HK-2 (cell line): ENCODE measurements around the gene EARS2.

Experiments used
- DNase-seq: peaks from one replicate; pipeline ENCODE4 v3.0.0-alpha.2; 2018; ENCODE audit not compliant: unreplicated experiment

The EARS2 gene

DNA sequence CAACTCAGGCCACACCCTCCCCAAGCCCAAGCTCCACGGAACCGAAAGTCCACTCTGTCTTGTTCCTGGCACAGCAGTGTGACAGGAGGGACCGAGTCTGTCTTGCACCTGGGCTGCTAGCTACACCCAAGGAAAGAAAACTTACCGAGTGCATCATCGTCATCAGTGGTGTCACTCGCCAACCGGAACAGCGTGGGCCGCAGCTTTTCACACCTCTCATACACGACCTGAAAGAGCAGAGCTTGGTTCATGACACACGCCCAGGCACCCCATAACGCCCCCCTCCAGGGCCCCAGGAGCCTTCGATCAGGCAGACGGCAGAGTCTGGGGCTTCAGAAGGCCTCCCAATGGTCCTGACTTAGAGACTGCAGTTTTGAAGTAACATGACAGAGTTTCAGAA is 74.4 kb downstream of the EARS2 start:
- no peak for DNase-seq

DNA sequence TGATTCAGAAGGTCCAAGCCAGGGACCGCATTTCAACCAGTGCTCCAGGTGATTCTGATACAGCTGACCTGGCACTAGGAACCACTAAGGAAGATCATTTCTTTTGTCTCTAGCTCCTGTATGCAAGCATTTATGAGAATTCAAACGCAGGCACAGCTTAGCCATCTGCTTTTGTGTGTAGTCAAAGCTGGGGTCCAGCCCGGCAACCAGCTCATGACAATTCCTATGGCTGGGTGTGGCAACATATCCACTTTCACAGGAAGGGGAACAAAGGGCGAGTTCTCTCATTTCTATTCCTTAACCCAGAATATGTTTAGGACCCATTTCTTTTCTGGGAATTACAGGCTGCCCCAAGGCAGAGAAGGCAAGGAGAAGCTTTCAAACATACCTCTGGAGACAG is 76.9 kb downstream of the EARS2 start:
- DNase-seq: no peak

DNA sequence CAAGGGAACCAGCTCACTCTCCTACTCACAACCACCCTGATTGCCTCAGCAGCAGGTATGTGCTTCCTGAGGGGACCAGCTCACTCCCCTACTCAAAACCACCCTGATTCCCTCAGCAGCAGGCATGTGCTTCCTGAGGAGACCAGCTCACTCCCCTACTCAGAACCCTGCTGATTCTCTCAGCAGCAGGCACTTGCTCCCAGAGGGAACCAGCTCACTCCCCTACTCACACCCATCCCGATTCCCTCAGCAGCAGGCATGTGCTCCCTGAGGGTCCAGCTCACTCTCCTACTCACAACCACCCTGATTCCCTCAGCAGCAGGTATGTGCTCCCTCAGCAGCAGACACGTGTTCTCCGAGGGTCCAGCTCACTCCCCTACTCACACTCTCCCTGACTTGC is 78.0 kb downstream of the EARS2 start:
- DNase-seq: no peak

DNA sequence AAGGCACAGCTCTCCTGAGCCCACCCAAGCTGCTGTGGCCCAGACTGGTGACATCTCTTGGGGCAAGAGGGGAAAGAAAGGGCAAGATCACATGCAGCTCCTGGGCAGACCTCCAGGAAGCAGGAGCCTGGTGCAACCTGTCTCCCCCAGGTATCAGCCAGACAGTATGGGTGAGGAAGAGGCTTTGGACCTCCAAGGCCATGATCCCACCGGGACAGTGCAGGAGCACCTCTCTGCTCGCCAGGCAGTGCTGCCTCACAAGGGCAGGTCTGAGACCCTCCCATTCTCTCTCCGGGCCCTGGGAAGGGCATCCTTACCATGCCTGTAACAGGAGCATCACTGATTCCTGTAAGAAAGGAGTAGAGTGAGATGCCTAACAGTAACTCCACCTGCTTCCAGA is 78.6 kb downstream of the EARS2 start:
- no peak for DNase-seq

DNA sequence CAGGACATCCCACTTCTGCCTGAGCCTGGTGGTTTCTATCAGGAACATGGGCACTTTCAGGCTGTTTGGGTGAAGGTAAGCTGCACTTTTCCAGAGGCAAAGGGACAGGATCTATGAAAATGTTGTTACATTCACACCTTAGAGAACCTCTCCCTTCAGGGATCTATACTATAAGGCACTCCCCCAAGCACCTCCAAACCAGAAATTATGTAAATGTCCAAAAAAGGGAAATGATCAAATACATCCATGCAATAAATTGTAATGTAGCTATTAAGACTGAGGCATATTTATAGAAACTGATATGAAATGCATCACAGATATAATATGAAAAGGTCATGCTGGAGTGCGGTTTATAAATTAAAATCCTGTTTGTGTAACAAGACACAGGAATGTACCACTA is 80.9 kb downstream of the EARS2 start:
- no peak for DNase-seq
